NB4 (cell line): ENCODE measurements around the gene TAF11L4.
"Not testable (repeated sequence)": the region's sequence is repeated elsewhere in the genome, so short reads cannot be mapped to it uniquely, and the experiment has no call there.

Source experiments
- CTCF ChIP-seq: IDR thresholded peaks from one replicate; pipeline ENCODE4 v1.5.1; 2012; ENCODE audit warnings: low read depth, low read length
- MYC ChIP-seq: IDR thresholded peaks from 2 replicates; pipeline ENCODE4 v1.6.1; 2011; ENCODE audit warnings: low read depth, low read length
- POLR2A ChIP-seq: IDR thresholded peaks from 2 replicates; pipeline ENCODE4 v1.6.1; 2011; ENCODE audit warnings: mild to moderate bottlenecking; ENCODE audit not compliant: insufficient read length; ENCODE audit errors: extremely low read depth
- TF ChIP-seq, protein P1 (sequence below): IDR thresholded peaks from 2 replicates; pipeline ENCODE4 v1.6.1; 2011; ENCODE audit warnings: low read depth, low read length

DNA sequence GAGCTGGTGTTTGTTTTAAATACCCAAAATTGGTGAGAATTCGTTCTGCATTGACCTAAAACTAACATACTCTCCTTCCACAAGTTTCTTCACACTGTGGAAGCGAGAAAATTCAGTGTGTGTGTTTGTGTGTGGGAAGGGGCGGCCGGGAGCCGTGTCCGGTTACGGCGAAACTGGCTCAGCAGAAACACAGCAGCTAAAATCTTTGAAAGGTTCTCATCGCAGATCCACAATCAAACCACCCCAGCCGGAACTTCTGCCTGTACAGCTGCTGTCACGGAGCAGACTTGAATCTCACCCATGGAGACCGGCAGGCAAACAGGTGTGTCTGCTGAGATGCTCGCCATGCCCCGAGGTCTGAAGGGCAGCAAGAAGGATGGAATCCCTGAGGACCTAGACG is 6.8 kb downstream of the TAF11L4 start, which contains the start of gene TAF11L6:
- TF ChIP-seq CTCF, POLR2A, MYC: not testable (repeated sequence)
- TF ChIP-seq, protein P1, sequence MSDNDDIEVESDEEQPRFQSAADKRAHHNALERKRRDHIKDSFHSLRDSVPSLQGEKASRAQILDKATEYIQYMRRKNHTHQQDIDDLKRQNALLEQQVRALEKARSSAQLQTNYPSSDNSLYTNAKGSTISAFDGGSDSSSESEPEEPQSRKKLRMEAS: not testable (repeated sequence)
